ENCODE results near the gene FAM135A.

GRCh38 chr6:70563530-70563929, 150.2 kb downstream of the FAM135A start:
- TF ChIP-seq ZNF274 (IDR thresholded peaks at IDR 0.05; ENCODE audit: low read depth, low read length): no peak
- TF ChIP-seq YY1 (IDR thresholded peaks at IDR 0.05; ENCODE audit: insufficient read depth, insufficient read length): no peak
